IPS-18c (cell line): Measurements from ENCODE around the gene ZFYVE26.
"Not testable (repeated sequence)": the region's sequence is repeated elsewhere in the genome, so short reads cannot be mapped to it uniquely, and the experiment has no call there.

ENCODE experiments used
- H3K4me3 ChIP-seq: 2 replicates; pipeline ENCODE4 v1.7.0; 2013; ENCODE audit warnings: low read depth, mild to moderate bottlenecking, low read length, moderate library complexity; ENCODE audit not compliant: insufficient read depth
- H3K9me3 ChIP-seq: one replicate; pipeline ENCODE4 v1.6.1; 2013; ENCODE audit warnings: mild to moderate bottlenecking, low read length, moderate library complexity; ENCODE audit not compliant: control insufficient read depth, insufficient read depth

ZFYVE26 gene

DNA sequence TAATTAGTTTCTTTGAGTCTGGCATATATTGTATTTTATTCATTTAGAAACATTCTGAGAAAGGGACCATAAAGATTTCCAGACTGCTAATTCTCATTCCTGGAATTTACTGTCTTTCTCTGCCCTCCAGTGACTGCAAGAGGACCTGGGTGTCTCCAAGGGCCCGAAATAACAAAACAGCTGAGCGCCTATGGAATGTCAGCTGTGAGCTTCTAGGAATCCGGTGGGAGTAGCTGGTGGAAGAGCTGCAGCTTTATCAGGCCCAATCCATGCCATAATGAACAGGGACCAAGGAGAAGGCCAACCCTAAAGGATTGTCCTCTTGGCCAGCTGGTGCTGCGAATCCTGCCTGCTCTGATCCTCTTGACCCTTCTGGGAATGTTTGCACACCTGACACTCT is 82.8 kb downstream of the ZFYVE26 start:
- Histone ChIP-seq H3K4me3 (no peak overlapping the region), H3K9me3 (no peaks in the 10 kb centered on the region)

DNA sequence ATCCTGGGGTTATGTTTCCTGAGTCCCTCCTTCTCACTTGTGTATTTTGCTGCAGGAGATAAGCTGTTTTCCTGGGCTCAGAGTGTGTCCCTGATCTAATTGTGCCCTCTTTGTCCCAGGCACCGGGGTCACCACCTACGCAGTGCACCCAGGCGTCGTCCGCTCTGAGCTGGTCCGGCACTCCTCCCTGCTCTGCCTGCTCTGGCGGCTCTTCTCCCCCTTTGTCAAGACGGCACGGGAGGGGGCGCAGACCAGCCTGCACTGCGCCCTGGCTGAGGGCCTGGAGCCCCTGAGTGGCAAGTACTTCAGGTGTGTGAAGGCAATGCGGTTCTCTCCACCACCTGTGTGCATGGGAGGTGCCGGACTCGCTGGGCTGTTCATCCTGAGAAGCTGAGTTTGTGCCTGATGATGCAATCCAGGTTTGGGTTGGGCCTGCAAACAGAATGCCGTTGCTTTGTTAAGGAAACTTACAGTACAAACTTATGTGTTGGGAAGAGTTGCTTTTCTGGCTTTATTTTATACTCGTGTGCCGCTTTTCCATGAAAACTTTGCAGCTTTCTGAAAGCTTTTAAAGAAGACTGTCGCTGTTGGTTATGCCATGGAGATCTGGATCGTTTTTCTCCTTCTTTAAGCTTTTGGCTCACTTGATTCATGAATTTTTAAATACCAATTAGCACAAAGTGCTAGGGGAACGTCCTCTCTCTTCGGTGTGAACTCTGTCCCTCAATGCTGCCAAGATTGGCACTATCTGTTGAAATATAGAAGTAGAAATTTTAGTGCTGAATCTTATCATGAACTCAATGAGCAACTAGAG is 87.1 kb downstream of the ZFYVE26 start:
- peak overlapping the region; percentile 5; the same call in 1 of the 2 replicates for H3K4me3 ChIP-seq

GRCh38 chr14:67728258-67728657 is 88.1 kb downstream of the ZFYVE26 start:
- Histone ChIP-seq H3K4me3 (no peak overlapping the region), H3K9me3 (no peaks in the 10 kb centered on the region)

More for the DNA sequence above, 87.1 kb downstream of the ZFYVE26 start:
- no peaks in the 10 kb centered on the region for H3K9me3 ChIP-seq

DNA sequence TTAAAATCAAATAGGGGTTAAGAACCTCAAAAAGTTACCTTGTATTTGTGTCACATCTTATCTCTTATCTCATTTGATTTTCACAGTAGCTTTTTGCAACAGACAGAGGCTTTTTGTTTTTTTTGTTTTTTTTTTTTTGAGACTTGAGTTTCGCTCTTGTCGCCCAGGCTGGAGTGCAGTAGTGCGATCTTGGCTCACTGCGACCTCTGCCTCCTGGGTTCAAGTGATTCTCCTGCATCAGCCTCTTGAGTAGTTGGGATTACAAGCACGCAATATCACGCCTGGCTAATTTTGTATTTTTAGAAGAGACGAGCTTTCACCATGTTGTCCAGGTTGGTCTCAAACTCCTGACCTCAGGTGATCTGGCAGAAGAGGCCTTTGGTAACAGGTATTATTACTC is 89.0 kb downstream of the ZFYVE26 start:
- Histone ChIP-seq H3K9me3 (no peaks in the 10 kb centered on the region), H3K4me3 (no peak overlapping the region)

GRCh38 chr14:67725171-67725570 is 91.2 kb downstream of the ZFYVE26 start:
- Histone ChIP-seq H3K4me3 (no peak overlapping the region), H3K9me3 (no peaks in the 10 kb centered on the region)

DNA sequence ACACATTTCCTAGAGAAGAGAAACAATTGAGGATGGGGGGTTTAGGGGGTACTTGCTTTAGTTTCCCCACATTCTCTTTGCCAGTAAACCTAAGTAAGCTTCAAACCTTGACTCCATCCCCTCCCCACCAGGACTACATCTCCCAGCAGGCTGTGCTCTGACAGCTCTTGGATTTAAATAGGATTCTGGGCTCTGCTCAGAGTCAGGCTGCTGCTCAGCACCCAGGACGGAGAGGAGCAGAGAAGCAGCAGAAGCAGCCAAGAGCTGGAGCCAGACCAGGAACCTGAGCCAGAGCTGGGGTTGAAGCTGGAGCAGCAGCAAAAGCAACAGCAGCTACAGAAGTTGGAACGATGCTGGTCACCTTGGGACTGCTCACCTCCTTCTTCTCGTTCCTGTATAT is 94.1 kb downstream of the ZFYVE26 start:
- no peak overlapping the region for H3K4me3 ChIP-seq

DNA sequence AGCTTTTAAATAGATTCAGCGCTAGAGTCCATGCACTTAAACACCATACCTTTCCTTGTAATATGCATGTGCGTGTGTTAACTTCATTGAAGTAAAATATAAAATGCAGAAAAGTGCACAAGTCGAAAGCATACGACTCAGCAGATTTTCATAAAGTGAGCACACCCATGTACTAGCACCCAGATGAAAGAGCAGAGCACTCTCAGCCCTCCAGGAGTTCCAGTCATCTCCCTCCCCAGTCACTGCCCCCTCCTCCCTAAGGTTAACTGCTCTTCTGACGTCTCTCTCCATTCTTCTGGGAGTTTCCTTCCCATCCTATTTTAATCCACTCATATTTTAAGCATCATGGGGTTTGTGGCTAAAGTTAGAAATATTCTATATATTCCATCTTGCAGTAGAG is 94.5 kb downstream of the ZFYVE26 start:
- no peaks in the 10 kb centered on the region for H3K9me3 ChIP-seq
- H3K4me3 ChIP-seq = no peak overlapping the region

More for the DNA sequence above, 94.1 kb downstream of the ZFYVE26 start:
- H3K9me3 ChIP-seq = no peaks in the 10 kb centered on the region

GRCh38 chr14:67719866-67720265 is 96.5 kb downstream of the ZFYVE26 start:
- Histone ChIP-seq H3K9me3 (no peaks in the 10 kb centered on the region), H3K4me3 (no peak overlapping the region)

GRCh38 chr14:67719385-67719784 is 97.0 kb downstream of the ZFYVE26 start:
- H3K4me3 ChIP-seq, H3K9me3 ChIP-seq: not testable (repeated sequence)

GRCh38 chr14:67718265-67718664 is 98.1 kb downstream of the ZFYVE26 start:
- no peak overlapping the region for H3K4me3 ChIP-seq
- H3K9me3 ChIP-seq = no peaks in the 10 kb centered on the region

GRCh38 chr14:67717048-67717447 is 99.3 kb downstream of the ZFYVE26 start:
- H3K4me3 ChIP-seq = no peak overlapping the region
- no peaks in the 10 kb centered on the region for H3K9me3 ChIP-seq

GRCh38 chr14:67710209-67710608 is 106.2 kb downstream of the ZFYVE26 start:
- Histone ChIP-seq H3K9me3 (peaks cover 7% of the 10 kb centered on the region), H3K4me3 (no peak overlapping the region)

GRCh38 chr14:67709796-67710195 is 106.6 kb downstream of the ZFYVE26 start:
- not testable (repeated sequence) for H3K9me3 ChIP-seq

GRCh38 chr14:67709346-67709745 is 107.0 kb downstream of the ZFYVE26 start:
- H3K9me3 ChIP-seq, H3K4me3 ChIP-seq: not testable (repeated sequence)

More at GRCh38 chr14:67709796-67710195, 106.6 kb downstream of the ZFYVE26 start:
- not testable (repeated sequence) for H3K4me3 ChIP-seq

DNA sequence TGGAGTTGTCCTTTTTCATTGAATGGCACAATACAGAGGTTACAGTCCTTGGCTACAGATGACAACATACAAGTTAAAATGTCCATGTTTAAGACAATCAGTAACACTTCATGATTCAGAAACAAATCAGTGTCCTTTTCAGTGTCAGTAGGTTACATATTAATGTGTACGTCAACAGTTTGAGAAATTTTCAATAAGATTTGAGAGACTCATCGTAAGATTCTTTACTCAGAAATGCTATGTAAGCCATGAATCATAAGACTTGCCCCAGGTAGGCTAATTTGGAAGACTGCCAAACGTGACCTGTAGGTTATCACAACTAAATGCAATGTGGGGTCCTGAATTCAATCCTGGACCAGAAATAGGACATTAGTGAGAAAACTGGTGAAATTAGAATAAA is 111.2 kb downstream of the ZFYVE26 start:
- no peak overlapping the region for H3K4me3 ChIP-seq
- H3K9me3 ChIP-seq = peaks cover 5% of the 10 kb centered on the region

GRCh38 chr14:67704484-67705089 is 111.8 kb downstream of the ZFYVE26 start:
- H3K4me3 ChIP-seq = no peak overlapping the region
- H3K9me3 ChIP-seq = peaks cover 5% of the 10 kb centered on the region

- H3K4me3 ChIP-seq = no peak overlapping the region
- H3K9me3 ChIP-seq = peaks cover 2% of the 10 kb centered on the region
Measured at GRCh38 chr14:67703997-67704396, 112.4 kb downstream of the ZFYVE26 start.

GRCh38 chr14:67701492-67701891 is 114.9 kb downstream of the ZFYVE26 start, which contains the start of gene RDH12:
Gene RDH12, plus strand, starts transcription at chr14:67701886. Its CDS starts 20,757 bp downstream, at chr14:67722643.
- not testable (repeated sequence) for H3K9me3 ChIP-seq, H3K4me3 ChIP-seq
